HepG2 (cell line): ENCODE measurements around the gene RCAN2. TPM values are rescaled to one million over a fixed set of nuclear protein-coding genes. Genes with fewer than 3 reads are reported as not detected.

Experiments
- ATAC-seq: fragments of 200-7000 bp; cut with Tn5 transposase; 3 replicates; pipeline ENCODE4 v1.9.1; 2020; ENCODE audit warnings: mild to moderate bottlenecking, moderate library complexity
- BruUV-seq: library from RNA; stranded (reverse); fragments of 400-500 nt; replicated peaks from 2 replicates; lab custom pipeline; 2021; lab: Mats Ljungman, UMichigan
- CTCF ChIA-PET: fragments of 300-600 bp; formaldehyde crosslinking; extraction: SDS; loops from one replicate; lab custom pipeline; 2021; ENCODE audit warnings: low total read pairs, inconsistent platforms, low intra/inter-chr PET ratio; lab: Yijun Ruan, JAX
- POLR2A ChIA-PET: fragments of 350-600 bp; sonication (Branson Sonifier 250); formaldehyde crosslinking; loops from one replicate; lab custom pipeline; 2020; ENCODE audit warnings: antibody characterized with exemption, inconsistent platforms; lab: Yijun Ruan, JAX
- DNase-seq: peaks from one replicate; pipeline ENCODE4 v3.0.0-alpha.2; 2015; ENCODE audit warnings: low spot score
- FAIRE-seq: peaks from 3 replicates; lab custom pipeline; 2011; peaks lifted over from hg19 to GRCh38; lab: Jason Lieb, UNC
- H2AFZ ChIP-seq: one replicate; pipeline ENCODE4 v1.6.1; 2011; ENCODE audit warnings: low read length, inconsistent platforms
- H3K27ac ChIP-seq: fragments of 300-600 bp; 3 replicates; pipeline ENCODE4 v1.8.0; 2011; ENCODE audit warnings: mixed run types, mild to moderate bottlenecking, mixed read lengths, low read length, inconsistent platforms; ENCODE audit not compliant: insufficient read depth; ENCODE audit errors: extremely low read length
- H3K27me3 ChIP-seq, 2 experiments: fragments of 200-600 bp in 1 of 2; 2 replicates in 1 of 2; 3 replicates in 1 of 2; pipeline versions ENCODE4 v1.6.0 to v1.8.0; 2011; ENCODE audit warnings: low read length in 2 of 2, mild to moderate bottlenecking in 2 of 2, moderate library complexity in 2 of 2, inconsistent platforms in 1 of 2; ENCODE audit not compliant: insufficient read depth in 2 of 2, control insufficient read depth in 1 of 2
- H3K36me3 ChIP-seq, 2 experiments: fragments of 200-600 bp in 1 of 2; replicated peaks in 1 of 2; 2 replicates in 1 of 2; 3 replicates in 1 of 2; pipeline versions ENCODE4 v1.5.1 to v1.8.0; 2011; ENCODE audit warnings: low read length in 2 of 2, inconsistent platforms in 1 of 2; ENCODE audit not compliant: insufficient read depth in 2 of 2, control insufficient read depth in 1 of 2
- H3K4me1 ChIP-seq: 2 replicates; pipeline ENCODE4 v1.5.1; 2012; ENCODE audit warnings: low read length, inconsistent platforms; ENCODE audit not compliant: insufficient read depth
- H3K4me2 ChIP-seq: 2 replicates; pipeline ENCODE4 v1.6.0; 2011; ENCODE audit warnings: low read depth, low read length, inconsistent platforms
- H3K4me3 ChIP-seq, 3 experiments: fragments of 200-600 bp in 1 of 3; sonication (generic), shearing (Covaris generic) in 1 of 3; replicated peaks in 1 of 3; 2 replicates each; pipeline ENCODE4 v1.5.1; 2011 to 2016; ENCODE audit warnings: low read length in 3 of 3, inconsistent platforms in 2 of 3, low read depth in 2 of 3, mild to moderate bottlenecking in 2 of 3, control low read depth in 1 of 3, mixed read lengths in 1 of 3; ENCODE audit not compliant: insufficient read depth in 1 of 3
- H3K79me2 ChIP-seq: one replicate; pipeline ENCODE4 v1.6.1; 2011; ENCODE audit warnings: low read length, inconsistent platforms; ENCODE audit not compliant: insufficient read depth
- H3K9ac ChIP-seq: 2 replicates; pipeline ENCODE4 v1.6.0; 2011; ENCODE audit warnings: mild to moderate bottlenecking, low read depth, low read length, inconsistent platforms; ENCODE audit not compliant: insufficient read depth
- H3K9me3 ChIP-seq: 2 replicates; pipeline ENCODE4 v1.5.1; 2012; ENCODE audit warnings: mild to moderate bottlenecking, low read length
- H4K20me1 ChIP-seq: 2 replicates; pipeline ENCODE4 v1.6.0; 2011; ENCODE audit warnings: inconsistent platforms, mild to moderate bottlenecking, low read length, moderate library complexity; ENCODE audit not compliant: insufficient read depth
- ATF7 ChIP-seq, 2 experiments: fragments of 450-650 bp in 1 of 2; sonication (generic) in 1 of 2; formaldehyde crosslinking in 1 of 2; IDR thresholded peaks; 2 replicates each; pipeline versions ENCODE4 v1.4.0 to v1.6.1; 2016 to 2020; ENCODE audit warnings: antibody characterized with exemption in 1 of 2, mild to moderate bottlenecking in 1 of 2, missing genetic modification reagents in 1 of 2
- HMGA1 ChIP-seq: sonication (generic); formaldehyde crosslinking; conservative IDR thresholded peaks from 2 replicates; pipeline ENCODE4 v1.4.0; 2020; ENCODE audit warnings: missing genetic modification reagents
- HNF4G ChIP-seq, 2 experiments: sonication (generic) in 1 of 2; formaldehyde crosslinking in 1 of 2; IDR thresholded peaks; 2 replicates each; pipeline versions ENCODE4 v1.4.0 to v1.6.1; 2011 to 2020; ENCODE audit warnings: borderline replicate concordance in 2 of 2, low read depth in 2 of 2, mild to moderate bottlenecking in 2 of 2, low read length in 1 of 2, missing genetic modification reagents in 1 of 2, moderate library complexity in 1 of 2
- KDM4B ChIP-seq: sonication (generic); formaldehyde crosslinking; IDR thresholded peaks from 2 replicates; pipeline ENCODE4 v1.4.0; 2020; ENCODE audit warnings: missing genetic modification reagents
- ONECUT2 ChIP-seq: sonication (generic); formaldehyde crosslinking; IDR thresholded peaks from 2 replicates; pipeline ENCODE4 v1.4.0; 2020; ENCODE audit warnings: missing genetic modification reagents
- SIX1 ChIP-seq: sonication (generic); formaldehyde crosslinking; IDR thresholded peaks from 2 replicates; pipeline ENCODE4 v1.4.0; 2020; ENCODE audit warnings: missing genetic modification reagents, borderline replicate concordance
- ZNF234 ChIP-seq: sonication (generic); formaldehyde crosslinking; conservative IDR thresholded peaks from 2 replicates; pipeline ENCODE4 v1.5.1; 2020; ENCODE audit warnings: mild to moderate bottlenecking, missing genetic modification reagents
- WGBS: methylation state at CpG from one replicate; pipeline ENCODE4 v1.1.6; 2017; ENCODE audit warnings: low lambda C conversion rate; 5-methylcytosine and 5-hydroxymethylcytosine counted together
- in situ Hi-C: cut with HindIII; loops from 2 replicates; pipeline ENCODE4 v1.10.0; 2017; ENCODE audit warnings: low pct_unique_long_range_greater_than_20kb; ENCODE audit not compliant: extremely low pct_ligation_motif_present
- intact Hi-C: fragments of 100-400 bp; cut with micrococcal nuclease; formaldehyde crosslinking; loops from one replicate; pipeline ENCODE4 v1.10.0; 2022; ENCODE audit not compliant: unreplicated experiment
- polyA plus RNA-seq, 8 experiments: library from polyadenylated mRNA; depleted of rRNA in 3 of 8; stranded (reverse) in 7 of 8; unstranded in 1 of 8; fragments of >200 nt; fragmentation: Illumina TruSeq in 4 of 8; extraction: Trizol in 4 of 8; gene quantifications; 2 replicates each; pipeline versions ENCODE4 v1.2.1 to v1.2.3, GENCODE V29; 2011 to 2016; ENCODE audit warnings: low read depth in 4 of 8, missing spikeins in 1 of 8, mixed read lengths in 1 of 8; ENCODE audit not compliant: insufficient read depth in 1 of 8
- total RNA-seq, 5 experiments: library from RNA; depleted of rRNA; stranded (reverse); fragments of >200 nt; fragmentation: Illumina TruSeq; extraction: Trizol; gene quantifications; 2 replicates each; pipeline ENCODE4 v1.2.3, GENCODE V29; 2016; ENCODE audit warnings: low read depth in 1 of 5
- TF ChIP-seq, protein P1 (sequence below): IDR thresholded peaks from 2 replicates; pipeline ENCODE4 v1.6.1; 2018; ENCODE audit warnings: missing genetic modification reagents, mild to moderate bottlenecking, missing compliant biosample characterization

RCAN2 gene
- total and polyA plus RNA-seq, 2 of the 13 experiments (the other 11 are each of a cell fraction or from before 2014, with no cell fraction given) = not detected

DNA sequence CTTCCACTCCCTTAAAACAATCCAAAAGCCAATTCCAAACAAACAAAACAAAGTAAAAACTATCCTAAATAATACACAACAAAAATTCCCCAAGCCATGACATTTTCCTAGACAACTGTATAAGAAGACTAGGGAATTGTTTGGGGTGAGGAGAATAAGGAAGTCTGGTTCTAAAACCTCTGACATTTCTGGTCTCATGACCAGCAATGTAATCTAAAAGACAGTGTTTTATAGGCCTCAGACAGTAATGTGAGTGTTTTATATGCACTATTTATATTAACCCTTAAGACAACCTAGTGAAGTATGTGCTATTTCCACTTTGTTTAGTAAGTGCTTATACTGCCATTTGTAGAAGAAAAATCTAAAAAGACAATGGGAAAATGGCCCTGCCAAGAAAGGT lies 13.0 kb upstream of the RCAN2 start:
- FAIRE-seq (no peak), ATAC-seq (no peak), DNase-seq (no peak)
- H3K79me2 ChIP-seq = no peaks in the 10 kb centered on the region
- CTCF ChIA-PET = no interaction called here
- H3K4me2 ChIP-seq = no peak overlapping the region
- BruUV-seq = no TSS peak
- H4K20me1 ChIP-seq = no peaks in the 10 kb centered on the region
- H3K9me3 ChIP-seq = no peaks in the 10 kb centered on the region
- no peak overlapping the region for H3K27ac ChIP-seq
- no peaks in the 10 kb centered on the region for H3K4me1 ChIP-seq
- no peak overlapping the region for H3K4me3 ChIP-seq
- no peak overlapping the region for H2AFZ ChIP-seq
- POLR2A ChIA-PET = no interaction called here
- intact Hi-C loops (no loop called here), in situ Hi-C loops (no loop called here)
- no peaks in the 10 kb centered on the region for H3K27me3 ChIP-seq
- H3K36me3 ChIP-seq = no peaks in the 10 kb centered on the region
- H3K9ac ChIP-seq = no peak overlapping the region
- TF ChIP-seq HMGA1 (no peak), ONECUT2 (CRISPR knock-in tag) (no peak), SIX1 (CRISPR knock-in tag) (no peak), HNF4G (IDR thresholded peaks at IDR 0.05; ENCODE audit: borderline replicate concordance, low read depth, low read length) (no peak), HNF4G (CRISPR knock-in tag; IDR thresholded peaks at IDR 0.05; ENCODE audit: borderline replicate concordance, low read depth) (no peak)
- TF ChIP-seq, protein P1, sequence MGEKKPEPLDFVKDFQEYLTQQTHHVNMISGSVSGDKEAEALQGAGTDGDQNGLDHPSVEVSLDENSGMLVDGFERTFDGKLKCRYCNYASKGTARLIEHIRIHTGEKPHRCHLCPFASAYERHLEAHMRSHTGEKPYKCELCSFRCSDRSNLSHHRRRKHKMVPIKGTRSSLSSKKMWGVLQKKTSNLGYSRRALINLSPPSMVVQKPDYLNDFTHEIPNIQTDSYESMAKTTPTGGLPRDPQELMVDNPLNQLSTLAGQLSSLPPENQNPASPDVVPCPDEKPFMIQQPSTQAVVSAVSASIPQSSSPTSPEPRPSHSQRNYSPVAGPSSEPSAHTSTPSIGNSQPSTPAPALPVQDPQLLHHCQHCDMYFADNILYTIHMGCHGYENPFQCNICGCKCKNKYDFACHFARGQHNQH (CRISPR knock-in tag) = no peak

DNA sequence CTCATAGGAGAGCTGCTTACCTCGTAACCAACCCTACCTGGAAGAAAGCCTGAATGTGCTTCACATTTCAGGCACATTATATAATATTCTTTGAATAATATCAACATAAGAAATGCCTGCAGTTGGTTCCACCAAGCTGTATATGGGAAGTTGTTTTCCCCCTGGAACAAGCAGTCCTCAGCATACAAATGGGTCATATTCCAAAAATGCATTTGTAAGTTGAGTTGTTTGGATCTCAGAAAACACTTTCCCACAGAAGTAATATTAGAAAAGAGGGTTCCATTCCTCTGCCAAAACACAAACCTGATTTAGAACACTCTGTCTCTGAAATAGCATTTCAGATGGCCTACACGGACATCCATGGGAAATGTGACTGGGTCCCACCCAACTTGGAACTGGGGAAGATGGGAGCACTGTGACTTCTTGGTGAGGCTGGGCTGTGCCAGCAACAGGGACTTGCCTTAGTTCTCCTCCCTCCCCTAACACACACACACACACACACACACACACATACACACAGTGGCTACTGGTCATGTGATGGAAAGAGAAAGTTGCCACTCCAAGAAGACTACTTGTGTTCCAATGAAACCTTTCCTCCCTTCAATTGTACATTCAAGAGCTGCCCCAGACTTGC lies 11.4 kb upstream of the RCAN2 start:
- Histone ChIP-seq H4K20me1 (no peaks in the 10 kb centered on the region), H3K9ac (no peak overlapping the region), H3K27ac (no peak overlapping the region), H3K79me2 (no peaks in the 10 kb centered on the region), H3K4me3 (no peak overlapping the region), H3K36me3 (no peaks in the 10 kb centered on the region), H3K4me2 (no peak overlapping the region), H2AFZ (no peak overlapping the region), H3K4me1 (no peaks in the 10 kb centered on the region), H3K9me3 (no peaks in the 10 kb centered on the region), H3K27me3 (no peaks in the 10 kb centered on the region)
- 0% methylated on average over 2 of the region's 2 CpGs for WGBS
- FAIRE-seq (no peak), DNase-seq (no peak), ATAC-seq (no peak)
- no TSS peak for BruUV-seq
- TF ChIP-seq ATF7 (IDR thresholded peaks at IDR 0.05) = no peak
- TF ChIP-seq ATF7 (CRISPR knock-in tag; IDR thresholded peaks at IDR 0.05) = no peak
- TF ChIP-seq KDM4B = no peak
- TF ChIP-seq ZNF234 (CRISPR knock-in tag) = no peak
- ChIA-PET CTCF (no interaction called here), POLR2A (no interaction called here)
- in situ Hi-C loops = no loop called here
- intact Hi-C loops = no loop called here
